Liver (tissue), 9 donors: ENCODE data around the gene LAYN. TPM values are rescaled to one million over a fixed set of nuclear protein-coding genes. Genes with fewer than 3 reads are reported as not detected.

Experiments
- DNase-seq: peaks from one replicate; pipeline ENCODE4 v3.0.0-alpha.2; 2017; ENCODE audit warnings: low spot score
- H3K27ac ChIP-seq, 2 donors: one replicate each; pipeline ENCODE4 v1.7.0; 2013; ENCODE audit warnings: inconsistent platforms in 2 of 2, low read length in 2 of 2, control low read depth in 1 of 2, low read depth in 1 of 2, mild to moderate bottlenecking in 1 of 2
- H3K27me3 ChIP-seq, 4 donors: one replicate each; pipeline versions ENCODE4 v1.6.1 to v1.7.0; 2013; ENCODE audit warnings: low read length in 3 of 4, inconsistent platforms in 1 of 4, mild to moderate bottlenecking in 1 of 4, moderate library complexity in 1 of 4; ENCODE audit not compliant: control insufficient read depth in 4 of 4, insufficient read depth in 4 of 4
- H3K36me3 ChIP-seq, 4 donors: one replicate each; pipeline versions ENCODE4 v1.6.1 to v1.7.0; 2013; ENCODE audit warnings: low read length in 3 of 4, mild to moderate bottlenecking in 3 of 4, low read depth in 1 of 4, moderate library complexity in 1 of 4; ENCODE audit not compliant: control insufficient read depth in 4 of 4, insufficient read depth in 3 of 4
- H3K4me1 ChIP-seq, 4 donors: one replicate each; pipeline versions ENCODE4 v1.6.1 to v1.7.0; 2013; ENCODE audit warnings: low read length in 3 of 4, mild to moderate bottlenecking in 3 of 4, moderate library complexity in 1 of 4; ENCODE audit not compliant: control insufficient read depth in 4 of 4, insufficient read depth in 4 of 4
- H3K4me3 ChIP-seq, 3 donors: one replicate each; pipeline versions ENCODE4 v1.6.1 to v1.7.0; 2013; ENCODE audit warnings: low read length in 3 of 3, control low read depth in 1 of 3, low read depth in 1 of 3, mild to moderate bottlenecking in 1 of 3
- H3K9ac ChIP-seq, 2 donors: one replicate each; pipeline ENCODE4 v1.7.0; 2013; ENCODE audit warnings: low read length in 2 of 2, mild to moderate bottlenecking in 2 of 2, moderate library complexity in 2 of 2, control low read depth in 1 of 2, low read depth in 1 of 2
- H3K9me3 ChIP-seq, 4 donors: one replicate each; pipeline versions ENCODE4 v1.6.1 to v1.7.0; 2013; ENCODE audit warnings: low read length in 3 of 4; ENCODE audit not compliant: control insufficient read depth in 4 of 4
- FOXA1 ChIP-seq: IDR thresholded peaks from 2 replicates; pipeline ENCODE4 v1.6.1; 2016; ENCODE audit warnings: antibody characterized with exemption
- FOXA2 ChIP-seq: IDR thresholded peaks from 2 replicates; pipeline ENCODE4 v1.6.1; 2016; ENCODE audit warnings: antibody characterized with exemption
- HNF4A ChIP-seq, 2 donors: conservative IDR thresholded peaks; 2 replicates each; pipeline ENCODE4 v1.6.1; 2016; ENCODE audit warnings: antibody characterized with exemption in 2 of 2, mild to moderate bottlenecking in 2 of 2
- HNF4G ChIP-seq: IDR thresholded peaks from 2 replicates; pipeline ENCODE4 v1.6.1; 2016; ENCODE audit warnings: antibody characterized with exemption
- JUND ChIP-seq, 2 donors: IDR thresholded peaks; 2 replicates each; pipeline ENCODE4 v1.6.1; 2016; ENCODE audit warnings: antibody characterized with exemption in 2 of 2
- MAX ChIP-seq: IDR thresholded peaks from 2 replicates; pipeline ENCODE4 v1.6.1; 2016; ENCODE audit warnings: antibody characterized with exemption
- NR2F2 ChIP-seq: IDR thresholded peaks from 2 replicates; pipeline ENCODE4 v1.6.1; 2016; ENCODE audit warnings: antibody characterized with exemption
- RAD21 ChIP-seq, 2 donors: IDR thresholded peaks; 2 replicates each; pipeline ENCODE4 v1.6.1; 2016; ENCODE audit warnings: antibody characterized with exemption in 2 of 2, mild to moderate bottlenecking in 2 of 2
- SP1 ChIP-seq: IDR thresholded peaks from 2 replicates; pipeline ENCODE4 v1.6.1; 2018; ENCODE audit warnings: antibody characterized with exemption, mild to moderate bottlenecking
- TAF1 ChIP-seq: conservative IDR thresholded peaks from 2 replicates; pipeline ENCODE4 v1.6.1; 2016; ENCODE audit warnings: antibody characterized with exemption, mild to moderate bottlenecking
- YY1 ChIP-seq: IDR thresholded peaks from 2 replicates; pipeline ENCODE4 v1.6.1; 2016; ENCODE audit warnings: antibody characterized with exemption, mild to moderate bottlenecking
- ZBTB33 ChIP-seq: IDR thresholded peaks from 2 replicates; pipeline ENCODE4 v1.6.1; 2016; ENCODE audit warnings: antibody characterized with exemption
- WGBS: extraction: QIAGEN DNeasy Blood & Tissue Kit; methylation state at CpG from one replicate; pipeline ENCODE4 v1.1.7; 2013; 5-methylcytosine and 5-hydroxymethylcytosine counted together
- polyA plus RNA-seq, 2 donors: library from polyadenylated mRNA; stranded (reverse) in 1 of 2; unstranded in 1 of 2; fragments of 200-250 nt in 1 of 2; fragments of >200 nt in 1 of 2; fragmentation: Nextera tagmentation in 1 of 2; extraction: Ambion mirVana in 1 of 2; gene quantifications; one replicate each; pipeline versions ENCODE4 v1.2.1 to v1.2.3, GENCODE V29; 2013 to 2015
- total RNA-seq, 2 donors: library from RNA; depleted of rRNA; stranded (reverse); fragments of >200 nt; gene quantifications; one replicate each; pipeline ENCODE4 v1.2.3, GENCODE V29; 2014
- TF ChIP-seq, protein P1 (sequence below): IDR thresholded peaks from 2 replicates; pipeline ENCODE4 v1.6.1; 2016; ENCODE audit warnings: antibody characterized with exemption, mild to moderate bottlenecking
- TF ChIP-seq, protein P2 (sequence below): fragments of 150-350 bp; IDR thresholded peaks from 2 replicates; pipeline ENCODE4 v1.5.1; 2017; ENCODE audit warnings: improper control_type of control experiment, low read depth, low read length; ENCODE audit not compliant: missing input control
- donor health status: healthy.
- donor health status: healthy.
- donor health status: healthy.
- donor health status: healthy.
- donor health status: healthy.

Gene LAYN
- total and polyA plus RNA-seq, 4 donors, result 0.43 to 0.98 (median 0.88) TPM

GRCh38 chr11:111528557-111528956 is 12.0 kb upstream of the LAYN start:
- no peaks in the 10 kb centered on the region for H3K27me3 ChIP-seq
- no peak overlapping the region for H3K9ac ChIP-seq
- no peak for TF ChIP-seq HNF4G
- no peak for TF ChIP-seq RAD21 (IDR thresholded peaks at IDR 0.05)
- no peak for TF ChIP-seq TAF1
- no peak for TF ChIP-seq NR2F2
- no peak overlapping the region for H3K27ac ChIP-seq
- no peak for DNase-seq
- 70% methylated on average over 1 of the region's 1 CpG for WGBS
- H3K9me3 ChIP-seq, result no peaks in the 10 kb centered on the region
- no peak overlapping the region for H3K4me3 ChIP-seq
- no peaks in the 10 kb centered on the region for H3K4me1 ChIP-seq
- no peaks in the 10 kb centered on the region for H3K36me3 ChIP-seq

- 79% methylated on average over 3 of the region's 3 CpGs for WGBS
- no peaks in the 10 kb centered on the region for H3K36me3 ChIP-seq
- no peak overlapping the region for H3K27ac ChIP-seq
- H3K9me3 ChIP-seq, result no peaks in the 10 kb centered on the region
- DNase-seq, result no peak
- TF ChIP-seq, protein P1, sequence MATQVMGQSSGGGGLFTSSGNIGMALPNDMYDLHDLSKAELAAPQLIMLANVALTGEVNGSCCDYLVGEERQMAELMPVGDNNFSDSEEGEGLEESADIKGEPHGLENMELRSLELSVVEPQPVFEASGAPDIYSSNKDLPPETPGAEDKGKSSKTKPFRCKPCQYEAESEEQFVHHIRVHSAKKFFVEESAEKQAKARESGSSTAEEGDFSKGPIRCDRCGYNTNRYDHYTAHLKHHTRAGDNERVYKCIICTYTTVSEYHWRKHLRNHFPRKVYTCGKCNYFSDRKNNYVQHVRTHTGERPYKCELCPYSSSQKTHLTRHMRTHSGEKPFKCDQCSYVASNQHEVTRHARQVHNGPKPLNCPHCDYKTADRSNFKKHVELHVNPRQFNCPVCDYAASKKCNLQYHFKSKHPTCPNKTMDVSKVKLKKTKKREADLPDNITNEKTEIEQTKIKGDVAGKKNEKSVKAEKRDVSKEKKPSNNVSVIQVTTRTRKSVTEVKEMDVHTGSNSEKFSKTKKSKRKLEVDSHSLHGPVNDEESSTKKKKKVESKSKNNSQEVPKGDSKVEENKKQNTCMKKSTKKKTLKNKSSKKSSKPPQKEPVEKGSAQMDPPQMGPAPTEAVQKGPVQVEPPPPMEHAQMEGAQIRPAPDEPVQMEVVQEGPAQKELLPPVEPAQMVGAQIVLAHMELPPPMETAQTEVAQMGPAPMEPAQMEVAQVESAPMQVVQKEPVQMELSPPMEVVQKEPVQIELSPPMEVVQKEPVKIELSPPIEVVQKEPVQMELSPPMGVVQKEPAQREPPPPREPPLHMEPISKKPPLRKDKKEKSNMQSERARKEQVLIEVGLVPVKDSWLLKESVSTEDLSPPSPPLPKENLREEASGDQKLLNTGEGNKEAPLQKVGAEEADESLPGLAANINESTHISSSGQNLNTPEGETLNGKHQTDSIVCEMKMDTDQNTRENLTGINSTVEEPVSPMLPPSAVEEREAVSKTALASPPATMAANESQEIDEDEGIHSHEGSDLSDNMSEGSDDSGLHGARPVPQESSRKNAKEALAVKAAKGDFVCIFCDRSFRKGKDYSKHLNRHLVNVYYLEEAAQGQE, result no peak
- TF ChIP-seq HNF4A (conservative IDR thresholded peaks at IDR 0.05) (no peak), SP1 (no peak), FOXA1 (no peak), FOXA2 (no peak), RAD21 (IDR thresholded peaks at IDR 0.05) (no peak), ZBTB33 (no peak), YY1 (no peak), MAX (no peak), JUND (IDR thresholded peaks at IDR 0.05) (no peak), TAF1 (no peak)
- TF ChIP-seq, protein P2, sequence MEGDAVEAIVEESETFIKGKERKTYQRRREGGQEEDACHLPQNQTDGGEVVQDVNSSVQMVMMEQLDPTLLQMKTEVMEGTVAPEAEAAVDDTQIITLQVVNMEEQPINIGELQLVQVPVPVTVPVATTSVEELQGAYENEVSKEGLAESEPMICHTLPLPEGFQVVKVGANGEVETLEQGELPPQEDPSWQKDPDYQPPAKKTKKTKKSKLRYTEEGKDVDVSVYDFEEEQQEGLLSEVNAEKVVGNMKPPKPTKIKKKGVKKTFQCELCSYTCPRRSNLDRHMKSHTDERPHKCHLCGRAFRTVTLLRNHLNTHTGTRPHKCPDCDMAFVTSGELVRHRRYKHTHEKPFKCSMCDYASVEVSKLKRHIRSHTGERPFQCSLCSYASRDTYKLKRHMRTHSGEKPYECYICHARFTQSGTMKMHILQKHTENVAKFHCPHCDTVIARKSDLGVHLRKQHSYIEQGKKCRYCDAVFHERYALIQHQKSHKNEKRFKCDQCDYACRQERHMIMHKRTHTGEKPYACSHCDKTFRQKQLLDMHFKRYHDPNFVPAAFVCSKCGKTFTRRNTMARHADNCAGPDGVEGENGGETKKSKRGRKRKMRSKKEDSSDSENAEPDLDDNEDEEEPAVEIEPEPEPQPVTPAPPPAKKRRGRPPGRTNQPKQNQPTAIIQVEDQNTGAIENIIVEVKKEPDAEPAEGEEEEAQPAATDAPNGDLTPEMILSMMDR, result no peak
- no peaks in the 10 kb centered on the region for H3K4me1 ChIP-seq
- no peak overlapping the region for H3K9ac ChIP-seq
- no peaks in the 10 kb centered on the region for H3K27me3 ChIP-seq
- H3K4me3 ChIP-seq, result no peak overlapping the region
These were observed 10.4 kb upstream of the LAYN start for GRCh38 chr11:111530091-111530490.
